ENCODE measurements around the gene SRL.
A peak's percentile ranks its signal among the peaks of the same experiment; 100 is the strongest.
"Not testable (repeated sequence)": the region's sequence is repeated elsewhere in the genome, so short reads cannot be mapped to it uniquely, and the experiment has no call there.

The SRL gene

DNA sequence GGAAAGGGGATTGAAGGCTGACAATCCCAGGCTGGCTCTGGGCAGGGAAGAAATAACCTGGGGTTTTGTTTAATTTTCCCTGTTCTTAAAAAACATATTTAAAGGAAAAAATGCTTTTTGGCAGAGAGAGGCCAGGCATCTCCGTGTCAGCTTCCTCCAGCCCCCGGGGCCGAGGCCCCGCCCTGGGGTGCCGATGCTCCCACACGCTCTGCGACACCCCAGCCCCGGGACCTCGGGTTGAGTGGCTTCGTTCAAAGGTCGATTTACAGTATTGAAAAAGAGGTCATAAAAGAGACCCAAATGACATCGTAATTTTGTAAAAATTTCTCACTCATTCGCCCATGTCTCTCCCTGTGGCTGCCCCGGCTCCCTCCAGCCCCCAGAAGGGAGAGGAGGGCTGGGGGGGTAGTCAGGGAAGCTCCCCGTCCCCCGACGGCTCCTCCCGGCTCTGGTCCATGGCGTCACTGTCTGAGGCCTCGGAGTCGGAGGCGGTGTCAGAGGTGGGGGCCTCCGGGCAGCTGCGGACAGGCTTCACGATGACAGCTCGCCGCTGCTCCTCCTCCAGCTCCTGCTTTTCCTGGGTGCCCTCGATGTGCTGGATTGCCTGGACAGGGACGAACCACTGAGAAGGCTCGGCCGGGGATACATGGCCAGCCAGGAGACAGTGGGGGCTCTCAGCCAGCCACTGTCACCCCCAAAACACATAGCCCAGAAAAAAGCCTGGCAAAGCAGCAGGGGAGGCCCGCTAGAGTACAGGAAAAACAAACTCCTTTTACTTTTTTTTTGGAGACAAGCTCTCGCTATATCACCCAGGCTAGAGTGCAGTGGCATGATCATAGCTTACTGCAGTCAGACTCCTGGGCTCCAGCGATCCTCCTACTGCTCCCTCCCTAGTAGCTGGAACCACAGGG is 16.0 kb upstream of the SRL start:
- no peak for DNase-seq

DNA sequence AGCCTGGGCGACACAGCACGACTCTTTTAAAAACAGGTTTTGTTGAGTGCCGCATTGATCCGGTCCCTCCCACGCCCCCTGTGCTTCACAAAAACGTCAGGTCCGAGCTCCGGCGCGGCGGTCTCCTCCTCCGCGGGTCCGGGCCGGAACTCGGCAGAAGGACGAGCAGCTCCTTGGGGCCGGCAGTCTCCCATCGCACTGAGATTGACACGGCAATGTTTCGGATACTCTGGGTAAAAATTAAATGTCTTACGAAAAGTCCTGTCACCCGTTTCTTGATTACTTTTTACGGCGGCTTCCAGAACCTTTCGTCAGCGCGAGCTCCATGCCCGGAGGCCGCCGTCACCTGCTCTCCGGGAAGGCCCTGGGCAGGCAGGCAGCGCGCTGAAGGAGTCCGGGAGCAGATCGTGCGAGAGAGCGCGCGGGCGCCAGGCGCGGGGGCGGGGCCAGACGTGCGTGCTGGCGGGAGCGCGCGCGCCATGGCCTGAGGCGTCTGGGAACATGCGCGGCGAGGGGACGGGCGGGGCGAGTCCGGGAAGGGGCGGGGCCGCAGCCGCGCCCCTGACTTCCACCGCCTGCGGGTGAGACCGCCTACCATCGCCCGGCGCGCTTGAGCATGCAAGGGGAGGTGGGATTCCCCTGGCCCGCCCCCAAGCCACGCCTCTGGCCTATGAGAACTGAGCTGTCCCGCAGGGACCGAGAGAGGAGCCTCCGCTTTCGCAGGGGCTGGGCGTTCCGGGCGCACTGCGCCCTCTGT is 11.7 kb upstream of the SRL start:
- DNase-seq, result peak; percentile 87

DNA sequence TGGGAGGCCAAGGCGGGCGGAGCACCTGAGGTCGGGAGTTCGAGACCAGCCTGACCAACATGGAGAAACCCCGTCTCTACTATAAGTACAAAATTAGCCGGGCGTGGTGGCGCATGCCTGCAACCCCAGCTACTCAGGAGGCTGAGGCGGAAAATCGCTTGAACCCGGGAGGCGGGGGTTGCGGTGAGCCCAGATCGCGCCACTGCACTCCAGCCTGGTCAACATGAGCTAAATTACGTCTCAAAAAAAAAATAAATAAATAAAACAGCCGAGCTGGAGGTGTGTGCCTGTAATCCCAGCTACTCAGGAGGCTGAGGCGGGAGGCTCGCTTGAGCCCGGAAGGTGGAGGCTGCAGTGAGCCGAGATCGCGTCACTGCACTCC is 11.1 kb upstream of the SRL start:
- DNase-seq, result not testable (repeated sequence)

DNA sequence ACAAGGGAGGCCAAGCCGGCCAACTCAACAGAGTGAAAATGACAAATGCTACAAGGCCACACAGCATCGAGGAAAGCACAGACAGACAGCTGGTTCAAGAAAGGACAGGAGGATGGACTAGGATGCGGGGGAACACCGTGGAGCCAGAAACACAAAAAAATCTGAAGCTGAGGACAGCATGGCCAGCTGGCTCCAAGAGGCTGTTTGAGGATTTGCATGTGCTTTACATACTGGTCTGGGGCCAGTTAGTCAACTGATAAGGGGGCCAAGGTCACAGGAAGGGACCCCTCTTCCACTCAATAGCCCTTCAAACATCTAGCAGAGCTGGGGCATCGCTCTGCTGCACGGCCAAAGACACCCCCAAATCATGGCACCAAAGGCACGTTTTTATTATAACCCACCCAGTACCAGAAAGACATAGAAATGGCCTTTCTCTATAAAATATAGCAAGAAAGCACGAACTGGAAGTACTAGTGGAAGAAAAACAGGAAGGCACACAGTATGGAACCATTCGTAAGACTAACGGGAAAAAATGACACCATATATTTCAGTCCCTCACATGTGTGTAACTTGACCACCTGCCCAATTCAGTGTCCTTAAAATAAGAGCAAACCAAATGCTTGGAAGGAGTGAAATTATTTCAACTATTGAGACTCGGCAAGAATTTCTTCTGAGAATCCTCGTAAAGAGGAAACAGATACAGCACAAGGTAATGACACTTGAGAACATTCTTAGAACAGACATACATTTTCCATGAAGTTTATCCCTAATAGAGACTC is 7.8 kb upstream of the SRL start:
- no peak for DNase-seq

DNA sequence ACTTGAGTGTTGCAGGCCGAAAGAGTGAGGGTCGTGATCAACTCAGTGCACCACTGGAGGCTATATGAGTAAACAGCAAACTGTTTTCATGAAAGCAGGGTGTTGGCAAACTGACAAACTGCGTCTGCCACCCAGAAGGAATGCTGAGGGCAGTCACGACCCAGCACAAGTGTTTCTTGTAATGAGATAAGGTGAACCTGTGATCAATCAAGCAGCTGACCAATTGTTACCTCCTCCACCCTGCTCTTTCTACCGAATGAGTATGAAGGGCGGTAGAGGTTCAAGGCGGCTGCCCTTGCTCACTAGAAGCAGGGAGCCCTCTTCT is 5.5 kb upstream of the SRL start:
- DNase-seq, result no peak

DNA sequence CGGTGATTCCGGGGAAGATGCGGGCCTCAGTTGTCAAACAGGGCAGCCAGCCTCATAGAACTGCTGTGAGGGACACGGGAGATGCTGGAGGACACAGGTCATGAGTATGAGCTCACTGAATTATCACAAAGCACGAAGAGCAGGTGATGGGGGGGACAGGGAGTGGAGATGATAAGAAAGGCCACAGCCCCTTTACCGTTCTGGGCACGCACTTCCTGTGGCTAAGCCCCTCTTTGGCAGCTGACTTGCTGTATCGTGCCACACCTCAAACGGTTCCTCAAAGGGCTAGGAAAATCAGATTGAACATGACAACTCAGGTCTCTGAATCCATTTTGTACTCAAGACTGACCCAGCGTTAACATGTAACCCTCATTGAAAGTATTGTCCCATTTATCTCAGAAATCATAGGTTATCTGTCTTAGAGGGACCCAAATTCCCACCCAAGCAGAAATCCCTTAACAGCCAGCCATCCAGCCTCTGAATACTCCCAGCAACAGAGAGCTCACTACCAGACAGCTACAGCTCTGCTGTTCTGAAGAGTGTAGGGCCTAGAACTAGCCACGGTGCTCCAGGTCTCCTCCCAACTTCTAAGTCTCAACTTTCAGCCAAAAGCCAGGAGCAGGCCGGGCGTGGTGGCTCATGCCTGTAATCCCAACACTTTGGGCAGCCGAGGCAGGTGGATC is 5.0 kb upstream of the SRL start:
- DNase-seq, result no peak

DNA sequence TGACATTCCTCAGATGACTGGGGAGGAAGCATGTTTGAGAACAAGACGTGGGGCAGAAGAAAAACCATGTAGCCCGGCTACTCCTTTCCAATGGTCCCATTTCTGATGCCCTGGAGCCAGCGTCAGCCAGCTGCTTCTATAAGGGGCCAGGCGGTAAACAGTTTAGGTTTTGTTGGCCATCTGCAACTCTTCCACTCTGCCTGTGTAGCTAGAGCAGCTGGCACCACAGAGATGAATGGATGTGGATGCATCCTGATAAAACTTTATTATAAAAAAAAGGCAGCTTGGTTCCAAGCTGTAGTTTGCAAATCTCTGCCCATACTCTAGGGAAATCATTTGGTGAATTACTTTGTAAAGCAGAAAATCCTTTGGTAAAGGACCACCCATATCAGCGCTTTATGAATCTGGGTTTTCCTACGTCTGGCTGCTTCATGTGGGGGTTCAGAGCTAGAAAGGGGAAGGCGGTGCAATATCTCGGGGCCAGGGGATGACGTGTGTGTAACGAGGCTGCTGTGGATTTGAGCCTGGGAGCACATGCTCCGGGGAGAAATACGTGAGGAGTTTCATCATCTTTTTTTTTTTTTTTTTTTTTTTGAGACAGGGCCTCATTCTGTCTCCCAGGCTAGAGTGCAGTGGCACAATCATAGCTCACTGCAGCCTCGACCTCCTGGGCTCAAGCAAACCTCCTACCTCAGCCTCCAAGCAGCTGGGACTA is 3.4 kb upstream of the SRL start:
- no peak for DNase-seq

DNA sequence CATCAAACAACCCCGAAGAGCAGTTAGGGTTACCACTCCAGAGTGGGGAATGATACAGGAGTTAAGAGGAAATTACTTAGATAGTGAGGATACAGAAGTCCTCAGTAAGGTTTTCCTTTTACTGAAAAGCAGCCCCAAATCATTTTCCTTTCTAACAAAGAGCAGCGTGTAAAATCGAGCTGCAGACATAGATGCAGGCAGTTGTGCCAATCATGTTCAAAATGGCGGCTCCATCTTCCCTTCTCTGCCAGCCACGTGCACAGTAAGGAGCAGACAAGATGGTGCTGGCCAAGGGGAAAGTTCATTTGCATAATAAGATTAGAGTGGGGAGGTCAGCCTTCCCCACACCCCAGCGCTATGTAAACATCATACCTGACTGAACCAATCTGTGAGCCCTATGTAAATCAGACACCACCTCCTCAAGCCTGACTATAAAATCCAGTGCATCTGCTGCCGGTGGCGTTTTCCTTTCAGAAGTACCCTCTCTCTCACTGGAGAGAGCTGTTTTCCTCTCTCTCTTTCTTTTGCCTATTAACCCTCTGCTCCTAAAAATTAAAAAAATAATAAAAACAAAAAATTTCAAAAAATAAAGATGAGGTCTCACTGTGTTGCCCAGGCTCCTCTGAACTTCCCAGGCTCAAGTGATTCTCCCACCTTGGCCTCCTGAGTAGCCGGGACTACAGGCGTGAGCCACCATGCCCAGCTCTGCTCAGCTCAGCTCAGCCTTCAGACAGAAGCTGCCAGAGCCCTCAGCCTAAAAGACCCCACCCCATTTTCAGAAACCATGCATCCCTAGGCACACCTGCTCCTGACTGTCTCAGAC is 2.6 kb upstream of the SRL start:
- peak; percentile 18 for DNase-seq

DNA sequence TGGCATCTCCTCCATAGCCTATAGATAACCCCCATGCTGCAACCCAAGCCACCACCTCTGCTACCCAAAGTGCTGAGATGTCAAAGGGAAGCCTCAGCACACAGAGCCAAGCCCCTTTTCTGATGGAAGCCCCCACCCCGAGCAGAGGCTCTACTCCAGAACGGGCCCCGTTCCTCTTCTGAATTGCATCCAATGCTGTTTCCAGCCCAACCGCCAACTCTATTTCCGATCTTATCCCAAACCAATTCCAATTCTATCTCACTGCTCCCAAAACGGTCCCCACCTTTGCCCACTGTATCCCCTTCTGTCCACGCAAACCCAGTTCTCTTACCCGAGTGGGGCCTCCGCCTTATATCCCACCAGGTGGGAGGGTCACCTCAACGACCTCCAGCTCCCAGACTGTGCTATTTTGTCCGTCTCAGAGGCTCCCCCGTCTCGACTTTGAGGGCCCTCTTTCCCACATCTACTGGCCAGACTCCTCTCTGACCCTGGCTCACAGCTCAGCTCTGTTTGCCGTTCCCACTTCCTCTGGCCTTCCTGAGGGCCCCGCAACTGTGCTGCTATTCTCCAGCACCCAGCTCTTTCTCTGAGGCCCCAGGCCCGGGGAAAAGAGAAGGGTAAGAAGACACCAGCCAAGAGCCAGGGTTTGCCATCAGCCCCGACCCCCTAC is 487 bp downstream of the SRL start:
- no peak for DNase-seq

DNA sequence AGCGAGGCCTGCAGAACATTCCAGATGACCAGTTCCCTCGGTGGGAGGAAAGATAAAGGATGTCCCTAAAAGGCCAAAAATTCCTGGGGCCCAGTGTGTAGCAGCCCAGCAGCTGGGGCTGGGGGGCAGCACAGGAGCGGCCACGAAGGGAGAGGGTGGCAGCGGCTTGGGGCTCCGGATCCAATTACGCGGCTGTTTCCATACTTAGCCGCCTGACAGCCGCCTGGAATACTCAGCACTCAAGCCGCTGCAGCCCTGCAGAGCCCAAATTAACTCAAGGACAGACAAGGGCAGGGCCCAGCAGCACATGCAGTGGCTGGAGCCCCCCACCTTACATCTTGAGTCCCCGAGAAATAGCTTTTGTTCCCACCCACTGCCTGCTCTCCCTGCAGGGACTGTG is 1.3 kb downstream of the SRL start:
- DNase-seq, result no peak

DNA sequence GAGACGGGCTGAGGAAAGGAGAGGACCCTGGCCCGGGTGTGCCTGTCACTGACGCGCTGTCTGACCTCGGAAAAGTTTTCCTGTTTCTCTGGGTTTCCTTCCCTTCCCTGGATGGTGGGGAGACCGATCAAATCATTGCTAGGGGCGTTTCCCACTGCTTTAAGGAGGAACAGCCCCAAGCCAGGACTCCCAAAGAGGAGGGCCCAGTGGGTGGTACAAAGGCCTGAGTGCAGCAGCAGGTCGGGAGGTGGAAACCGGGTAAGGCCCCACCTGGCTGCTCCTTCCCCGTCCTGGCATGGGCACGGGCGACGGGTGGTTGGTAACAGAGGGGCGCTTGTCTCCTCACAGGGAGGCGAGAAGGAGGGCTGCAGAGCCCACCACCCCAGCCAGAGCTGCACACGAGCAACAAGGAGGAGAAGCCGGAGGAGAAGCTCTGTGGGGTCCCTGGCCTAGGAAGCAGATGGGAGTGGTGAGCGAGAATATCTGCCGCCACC is 2.2 kb downstream of the SRL start:
- no peak for DNase-seq

DNA sequence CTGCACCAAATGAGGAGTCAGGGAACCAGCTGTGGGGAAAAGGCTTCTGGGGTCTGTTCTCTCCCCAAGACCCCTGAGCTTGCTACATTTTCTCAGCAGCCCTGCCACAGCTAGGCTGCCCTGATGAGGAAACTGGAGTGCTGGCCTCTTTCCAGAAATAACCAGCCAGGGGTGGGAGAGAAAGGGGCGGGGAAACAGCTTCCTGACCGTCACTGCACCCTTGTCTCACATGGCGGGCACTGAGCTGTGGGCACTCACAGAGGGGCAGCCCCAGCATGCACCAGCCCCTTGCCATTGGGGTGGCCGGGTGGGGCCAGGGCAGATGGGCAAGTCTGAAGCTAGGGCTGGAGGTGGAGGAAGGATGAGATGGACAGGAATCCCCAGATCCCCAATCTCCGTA is 2.9 kb downstream of the SRL start:
- no peak for DNase-seq

DNA sequence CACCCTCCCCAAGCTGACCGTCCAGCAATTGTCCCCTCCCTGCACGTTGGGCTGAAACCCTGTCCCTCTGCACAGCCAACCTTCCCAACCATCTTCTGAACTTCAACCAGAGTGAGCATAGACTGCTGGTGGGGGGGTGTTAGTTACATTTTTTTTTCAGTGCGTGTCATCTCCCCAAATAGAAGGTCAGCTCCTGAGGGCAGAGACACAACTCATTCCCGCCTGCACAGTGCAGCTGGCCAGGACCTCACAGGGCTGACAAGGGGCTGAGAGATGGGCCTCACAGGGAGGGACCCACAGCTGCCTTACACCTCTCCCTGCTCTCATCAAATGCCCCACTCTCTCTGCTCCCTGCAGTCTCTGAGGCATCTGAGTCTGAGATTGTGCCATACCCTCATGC is 8.4 kb downstream of the SRL start:
- no peak for DNase-seq

DNA sequence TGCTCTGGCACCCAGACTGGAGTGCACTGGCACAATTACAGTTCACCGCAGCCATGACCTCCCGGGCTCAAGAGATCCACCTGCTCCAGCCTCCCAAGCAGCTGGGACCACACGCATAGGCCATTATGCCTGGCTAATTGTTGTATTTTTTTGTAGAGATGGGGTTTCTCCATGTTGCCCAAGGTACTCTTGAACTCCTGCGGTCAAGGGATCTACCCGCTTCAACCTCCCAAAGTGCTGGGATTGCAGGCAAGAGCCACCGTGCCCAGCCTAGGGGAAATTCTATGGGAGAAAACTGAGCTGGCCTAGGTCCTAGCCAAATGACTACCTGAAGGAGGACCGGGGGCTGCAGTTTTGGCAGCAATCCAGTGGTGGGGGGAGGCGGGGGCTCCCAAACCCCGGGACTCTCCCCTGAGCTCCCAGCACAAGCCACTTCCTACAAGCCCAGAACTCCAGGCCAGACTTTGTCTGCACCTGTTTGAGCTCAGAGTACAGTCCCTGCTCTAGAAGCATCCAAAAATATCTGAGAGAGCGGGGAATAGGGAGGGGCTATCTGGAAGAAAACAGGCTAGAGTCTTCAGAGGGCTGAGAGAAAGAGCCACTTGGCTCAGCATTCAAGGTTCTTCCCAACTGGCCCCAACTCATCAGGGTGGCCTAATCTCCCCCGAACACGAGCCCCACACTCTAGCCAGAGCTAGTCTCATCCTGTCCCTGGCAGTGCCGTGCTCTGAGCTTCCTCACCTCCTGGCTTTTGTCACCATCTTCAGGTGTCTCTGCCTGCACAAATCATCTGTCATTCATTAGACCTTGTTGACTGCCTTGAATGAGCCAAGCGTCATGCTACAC is 9.1 kb downstream of the SRL start:
- DNase-seq, result no peak

DNA sequence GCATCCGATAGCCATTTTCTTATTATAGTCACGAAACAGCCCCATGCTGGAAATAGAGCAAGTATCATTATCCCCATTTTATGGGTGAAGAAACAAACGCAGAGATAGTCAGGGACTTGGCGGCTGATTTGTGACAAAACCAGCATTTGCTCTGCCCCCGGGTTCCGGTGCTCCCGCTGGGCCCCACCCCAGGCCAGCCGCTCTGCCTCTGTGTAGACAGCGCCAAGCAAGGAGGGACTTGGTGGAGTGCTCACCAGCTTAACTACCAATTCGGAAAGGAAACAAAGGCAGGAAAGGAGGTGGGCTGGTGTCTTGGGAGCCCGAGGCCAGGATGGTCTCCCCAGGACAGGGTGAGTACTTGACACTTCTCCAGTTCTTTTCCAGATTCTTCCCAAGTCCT is 10.0 kb downstream of the SRL start:
- no peak for DNase-seq

DNA sequence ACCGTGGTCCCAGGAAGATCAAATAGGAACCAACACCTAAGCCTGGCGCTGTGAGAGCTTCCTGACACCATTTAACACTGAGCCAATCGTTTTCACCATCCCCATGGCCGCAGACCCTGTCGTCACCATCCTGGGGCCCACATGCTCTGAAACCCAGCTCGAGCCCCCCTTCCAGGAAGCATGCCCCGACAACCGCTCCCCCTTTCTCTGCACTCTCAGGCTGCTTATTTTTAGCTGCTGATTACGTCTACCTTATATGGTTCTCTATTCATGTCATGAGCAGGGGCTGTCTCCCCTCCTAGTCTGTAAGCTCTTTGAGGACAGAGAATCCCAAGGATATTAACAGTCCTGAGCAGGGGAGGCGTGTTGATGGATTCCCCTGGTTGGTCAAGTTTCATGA is 10.5 kb downstream of the SRL start:
- no peak for DNase-seq

DNA sequence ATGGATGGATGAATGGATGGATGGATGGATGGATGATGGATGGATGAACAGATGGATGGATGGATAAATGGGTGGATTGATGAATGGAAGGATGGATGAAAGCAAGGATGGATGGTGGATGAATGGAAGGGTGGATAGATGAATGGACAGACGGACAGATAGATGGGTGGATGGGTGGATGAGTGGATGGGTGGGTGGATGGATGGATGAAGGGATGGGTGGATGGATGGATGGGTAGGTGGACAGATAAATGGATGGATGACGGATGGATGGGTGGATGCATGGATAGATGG is 14.9 kb downstream of the SRL start:
- DNase-seq, result no peak

DNA sequence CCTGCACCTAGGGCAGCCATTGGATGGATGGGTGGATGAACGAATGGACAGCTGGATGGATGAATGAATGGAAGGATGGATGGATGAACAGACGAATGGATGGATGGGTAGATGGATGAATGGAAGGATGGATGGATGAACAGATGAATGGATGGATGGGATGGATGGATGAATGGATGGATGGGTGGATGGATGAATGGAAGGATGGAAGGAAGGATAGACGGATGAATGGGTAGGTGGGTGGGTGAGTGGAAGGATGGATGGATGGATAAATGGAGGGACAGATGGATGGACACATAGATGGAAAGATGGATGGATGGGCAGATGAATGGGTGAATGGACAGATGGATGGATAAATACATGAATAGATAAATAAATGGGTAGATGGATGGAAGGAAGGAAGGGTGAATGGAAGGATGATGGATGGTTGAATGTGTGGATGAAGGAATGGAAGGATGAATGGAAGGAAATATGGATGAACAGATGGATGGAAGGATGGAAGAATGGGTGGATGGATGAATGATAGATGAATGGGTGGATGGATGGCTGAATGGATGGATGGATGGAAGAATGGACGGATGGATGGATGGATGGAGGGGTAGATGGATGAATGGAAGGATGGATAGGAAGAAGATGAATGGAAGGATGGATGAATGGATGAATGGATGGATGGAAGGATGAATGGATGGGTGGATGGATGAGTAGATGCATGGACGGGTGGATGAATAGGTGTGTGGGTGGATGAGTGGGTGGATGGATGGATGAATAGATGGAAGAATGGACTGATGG is 15.4 kb downstream of the SRL start:
- no peak for DNase-seq

DNA sequence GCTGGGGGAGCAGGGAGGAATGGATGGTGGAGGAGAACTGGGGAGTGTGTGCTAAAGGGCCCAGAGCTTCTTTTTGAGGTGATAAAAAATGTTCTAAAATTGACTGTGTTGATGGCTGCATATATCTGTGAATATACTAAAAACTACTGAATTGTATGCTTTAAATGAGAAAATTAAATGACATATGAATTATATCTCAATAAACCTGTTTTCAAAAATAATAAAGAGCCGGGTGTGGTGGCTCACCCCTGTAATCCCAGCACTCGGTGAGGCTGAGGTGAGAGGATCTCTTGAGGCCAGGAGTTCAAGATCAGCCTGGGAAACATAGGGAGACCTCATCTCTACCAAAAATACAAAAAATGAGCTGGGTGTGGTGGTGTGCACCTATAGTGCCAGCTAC is 16.8 kb downstream of the SRL start:
- DNase-seq, result no peak
